ENCODE data around the gene NFIX. TPM values are rescaled to one million over a fixed set of nuclear protein-coding genes. Genes with fewer than 3 reads are reported as not detected.

NFIX gene
- total and polyA plus RNA-seq, 2 of the 13 experiments (the other 11 are each of a cell fraction or from before 2014, with no cell fraction given): 3.4 to 5.4 TPM

DNA sequence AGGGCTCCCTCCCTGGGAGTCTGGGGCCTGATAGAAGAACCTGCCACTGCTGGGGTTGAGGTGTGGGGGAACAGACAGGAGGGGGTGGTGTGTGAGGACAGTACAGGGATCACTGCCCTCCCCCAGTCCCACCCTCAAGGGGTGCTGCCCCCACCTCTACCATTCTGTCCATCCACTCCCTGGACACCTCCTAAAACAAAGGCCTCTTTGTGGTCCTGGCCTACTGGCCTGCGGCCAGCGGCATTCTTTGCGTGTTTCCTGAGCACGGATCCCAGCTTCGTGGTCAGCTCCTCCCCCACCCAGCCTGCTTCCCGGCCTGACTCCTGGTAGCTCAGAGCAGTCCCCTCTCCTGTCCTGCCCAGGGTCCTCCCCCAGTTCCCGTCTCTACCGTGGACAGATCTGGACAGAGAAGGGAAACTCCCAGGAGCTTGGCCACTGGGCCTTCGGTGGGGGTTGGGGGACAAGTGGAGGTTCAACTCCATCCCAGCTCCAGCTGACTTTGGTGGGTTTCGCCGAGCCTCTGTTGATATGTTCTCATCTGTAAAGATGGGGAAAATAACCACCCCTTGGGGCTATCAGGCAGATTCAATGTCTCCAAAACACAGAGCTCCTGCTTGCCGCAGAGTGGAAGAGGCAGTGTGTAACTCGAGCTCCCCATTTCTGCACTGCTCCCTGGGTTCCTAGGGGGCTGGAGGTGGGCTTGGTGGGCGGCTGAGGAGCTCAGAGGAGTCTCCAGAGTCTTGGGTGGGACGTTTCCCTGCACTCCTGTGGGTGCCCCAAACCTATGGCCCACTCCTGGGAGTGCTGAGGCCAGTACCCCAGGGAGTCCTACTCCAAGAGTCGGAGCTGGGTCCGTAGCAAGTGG is 58.7 kb downstream of the NFIX start (continued):
- peak; percentile 44; the same call in 1 of the 2 replicates for TF ChIP-seq KAT8 (CRISPR knock-in tag; IDR thresholded peaks at IDR 0.05)
- TF ChIP-seq ZNF235 (CRISPR knock-in tag; IDR thresholded peaks at IDR 0.05; ENCODE audit: borderline replicate concordance): no peak
- no peak; the same call in 1 of the 2 replicates for TF ChIP-seq MEIS1 (CRISPR knock-in tag; IDR thresholded peaks at IDR 0.05; ENCODE audit: borderline replicate concordance)
- TF ChIP-seq ZNF20 (CRISPR knock-in tag; IDR thresholded peaks at IDR 0.05): no peak
- TF ChIP-seq, protein P1, sequence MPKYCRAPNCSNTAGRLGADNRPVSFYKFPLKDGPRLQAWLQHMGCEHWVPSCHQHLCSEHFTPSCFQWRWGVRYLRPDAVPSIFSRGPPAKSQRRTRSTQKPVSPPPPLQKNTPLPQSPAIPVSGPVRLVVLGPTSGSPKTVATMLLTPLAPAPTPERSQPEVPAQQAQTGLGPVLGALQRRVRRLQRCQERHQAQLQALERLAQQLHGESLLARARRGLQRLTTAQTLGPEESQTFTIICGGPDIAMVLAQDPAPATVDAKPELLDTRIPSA (CRISPR knock-in tag; IDR thresholded peaks at IDR 0.05; ENCODE audit: borderline replicate concordance): no peak
- peak; percentile 93 for TF ChIP-seq ZBTB7B (CRISPR knock-in tag; IDR thresholded peaks at IDR 0.05)
- no peak for TF ChIP-seq KLF11 (CRISPR knock-in tag; IDR thresholded peaks at IDR 0.05)
- TF ChIP-seq, protein P2, sequence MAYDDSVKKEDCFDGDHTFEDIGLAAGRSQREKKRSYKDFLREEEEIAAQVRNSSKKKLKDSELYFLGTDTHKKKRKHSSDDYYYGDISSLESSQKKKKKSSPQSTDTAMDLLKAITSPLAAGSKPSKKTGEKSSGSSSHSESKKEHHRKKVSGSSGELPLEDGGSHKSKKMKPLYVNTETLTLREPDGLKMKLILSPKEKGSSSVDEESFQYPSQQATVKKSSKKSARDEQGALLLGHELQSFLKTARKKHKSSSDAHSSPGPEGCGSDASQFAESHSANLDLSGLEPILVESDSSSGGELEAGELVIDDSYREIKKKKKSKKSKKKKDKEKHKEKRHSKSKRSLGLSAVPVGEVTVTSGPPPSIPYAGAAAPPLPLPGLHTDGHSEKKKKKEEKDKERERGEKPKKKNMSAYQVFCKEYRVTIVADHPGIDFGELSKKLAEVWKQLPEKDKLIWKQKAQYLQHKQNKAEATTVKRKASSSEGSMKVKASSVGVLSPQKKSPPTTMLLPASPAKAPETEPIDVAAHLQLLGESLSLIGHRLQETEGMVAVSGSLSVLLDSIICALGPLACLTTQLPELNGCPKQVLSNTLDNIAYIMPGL (CRISPR knock-in tag; IDR thresholded peaks at IDR 0.05; ENCODE audit: borderline replicate concordance in 1 of 2, low read depth in 1 of 2): peak; percentile 31 to 35; a peak in 2 of 4 replicates
- 0 out of 2 replicates have a peak, but pooled peaks have one; percentile 18 for TF ChIP-seq BRD4 (CRISPR knock-in tag; IDR thresholded peaks at IDR 0.05)
- no peak for TF ChIP-seq JUNB (CRISPR knock-in tag; IDR thresholded peaks at IDR 0.05; ENCODE audit: borderline replicate concordance)
- TF ChIP-seq SCMH1 (CRISPR knock-in tag; IDR thresholded peaks at IDR 0.05; ENCODE audit: borderline replicate concordance): no peak
- TF ChIP-seq ZNF75D (CRISPR knock-in tag; IDR thresholded peaks at IDR 0.05; ENCODE audit: borderline replicate concordance): no peak
- 0 out of 2 replicates have a peak, but pooled peaks have one; percentile 19 for TF ChIP-seq NCOA1 (CRISPR knock-in tag; IDR thresholded peaks at IDR 0.05)
- TF ChIP-seq, protein P3, sequence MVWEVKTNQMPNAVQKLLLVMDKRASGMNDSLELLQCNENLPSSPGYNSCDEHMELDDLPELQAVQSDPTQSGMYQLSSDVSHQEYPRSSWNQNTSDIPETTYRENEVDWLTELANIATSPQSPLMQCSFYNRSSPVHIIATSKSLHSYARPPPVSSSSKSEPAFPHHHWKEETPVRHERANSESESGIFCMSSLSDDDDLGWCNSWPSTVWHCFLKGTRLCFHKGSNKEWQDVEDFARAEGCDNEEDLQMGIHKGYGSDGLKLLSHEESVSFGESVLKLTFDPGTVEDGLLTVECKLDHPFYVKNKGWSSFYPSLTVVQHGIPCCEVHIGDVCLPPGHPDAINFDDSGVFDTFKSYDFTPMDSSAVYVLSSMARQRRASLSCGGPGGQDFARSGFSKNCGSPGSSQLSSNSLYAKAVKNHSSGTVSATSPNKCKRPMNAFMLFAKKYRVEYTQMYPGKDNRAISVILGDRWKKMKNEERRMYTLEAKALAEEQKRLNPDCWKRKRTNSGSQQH (CRISPR knock-in tag; IDR thresholded peaks at IDR 0.05; ENCODE audit: low read depth): peak; percentile 37; the same call in 1 of the 2 replicates
- TF ChIP-seq MIXL1 (CRISPR knock-in tag; IDR thresholded peaks at IDR 0.05): peak; percentile 57; the same call in 1 of the 2 replicates
- TF ChIP-seq, protein P4, sequence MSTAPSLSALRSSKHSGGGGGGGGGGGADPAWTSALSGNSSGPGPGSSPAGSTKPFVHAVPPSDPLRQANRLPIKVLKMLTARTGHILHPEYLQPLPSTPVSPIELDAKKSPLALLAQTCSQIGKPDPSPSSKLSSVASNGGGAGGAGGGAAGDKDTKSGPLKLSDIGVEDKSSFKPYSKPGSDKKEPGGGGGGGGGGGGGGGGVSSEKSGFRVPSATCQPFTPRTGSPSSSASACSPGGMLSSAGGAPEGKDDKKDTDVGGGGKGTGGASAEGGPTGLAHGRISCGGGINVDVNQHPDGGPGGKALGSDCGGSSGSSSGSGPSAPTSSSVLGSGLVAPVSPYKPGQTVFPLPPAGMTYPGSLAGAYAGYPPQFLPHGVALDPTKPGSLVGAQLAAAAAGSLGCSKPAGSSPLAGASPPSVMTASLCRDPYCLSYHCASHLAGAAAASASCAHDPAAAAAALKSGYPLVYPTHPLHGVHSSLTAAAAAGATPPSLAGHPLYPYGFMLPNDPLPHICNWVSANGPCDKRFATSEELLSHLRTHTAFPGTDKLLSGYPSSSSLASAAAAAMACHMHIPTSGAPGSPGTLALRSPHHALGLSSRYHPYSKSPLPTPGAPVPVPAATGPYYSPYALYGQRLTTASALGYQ (CRISPR knock-in tag; IDR thresholded peaks at IDR 0.05): peak; percentile 63; the same call in 1 of the 2 replicates
- no peak for TF ChIP-seq RBAK (CRISPR knock-in tag; IDR thresholded peaks at IDR 0.05)
- TF ChIP-seq ZMYM4 (CRISPR knock-in tag; IDR thresholded peaks at IDR 0.05): no peak
- TF ChIP-seq, protein P5, sequence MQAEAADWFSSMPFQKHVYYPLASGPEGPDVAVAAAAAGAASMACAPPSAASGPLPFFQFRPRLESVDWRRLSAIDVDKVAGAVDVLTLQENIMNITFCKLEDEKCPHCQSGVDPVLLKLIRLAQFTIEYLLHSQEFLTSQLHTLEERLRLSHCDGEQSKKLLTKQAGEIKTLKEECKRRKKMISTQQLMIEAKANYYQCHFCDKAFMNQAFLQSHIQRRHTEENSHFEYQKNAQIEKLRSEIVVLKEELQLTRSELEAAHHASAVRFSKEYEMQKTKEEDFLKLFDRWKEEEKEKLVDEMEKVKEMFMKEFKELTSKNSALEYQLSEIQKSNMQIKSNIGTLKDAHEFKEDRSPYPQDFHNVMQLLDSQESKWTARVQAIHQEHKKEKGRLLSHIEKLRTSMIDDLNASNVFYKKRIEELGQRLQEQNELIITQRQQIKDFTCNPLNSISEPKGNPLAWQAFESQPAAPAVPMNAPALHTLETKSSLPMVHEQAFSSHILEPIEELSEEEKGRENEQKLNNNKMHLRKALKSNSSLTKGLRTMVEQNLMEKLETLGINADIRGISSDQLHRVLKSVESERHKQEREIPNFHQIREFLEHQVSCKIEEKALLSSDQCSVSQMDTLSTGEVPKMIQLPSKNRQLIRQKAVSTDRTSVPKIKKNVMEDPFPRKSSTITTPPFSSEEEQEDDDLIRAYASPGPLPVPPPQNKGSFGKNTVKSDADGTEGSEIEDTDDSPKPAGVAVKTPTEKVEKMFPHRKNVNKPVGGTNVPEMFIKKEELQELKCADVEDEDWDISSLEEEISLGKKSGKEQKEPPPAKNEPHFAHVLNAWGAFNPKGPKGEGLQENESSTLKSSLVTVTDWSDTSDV (CRISPR knock-in tag; IDR thresholded peaks at IDR 0.05): no peak
- peak; percentile 76; the same call in 1 of the 2 replicates for TF ChIP-seq ZNF430 (CRISPR knock-in tag; IDR thresholded peaks at IDR 0.05)
